Mononuclear cell (primary cell): Measurements from ENCODE around the gene ABHD17B. TPM values are rescaled to one million over a fixed set of nuclear protein-coding genes. Genes with fewer than 3 reads are reported as not detected.

Experiments used
- H3K27me3 ChIP-seq: 2 replicates; pipeline ENCODE4 v1.6.0; 2011; ENCODE audit warnings: low read length, control low read depth; ENCODE audit not compliant: insufficient read depth
- H3K4me1 ChIP-seq: 2 replicates; pipeline ENCODE4 v1.5.1; 2011; ENCODE audit warnings: mild to moderate bottlenecking, low read length, control low read depth; ENCODE audit not compliant: insufficient read depth
- H3K4me3 ChIP-seq: 2 replicates; pipeline ENCODE4 v1.5.1; 2011; ENCODE audit warnings: mild to moderate bottlenecking, low read length, moderate library complexity
- H3K9me3 ChIP-seq: 2 replicates; pipeline ENCODE4 v1.5.1; 2011; ENCODE audit warnings: low read depth, mild to moderate bottlenecking, control low read depth, low read length
- total RNA-seq: library from RNA; depleted of rRNA; stranded (reverse); fragments of >200 nt; gene quantifications from one replicate; pipeline ENCODE4 v1.2.3, GENCODE V29; 2012

The ABHD17B gene
- total RNA-seq, 1 donor = 33.6 TPM

DNA sequence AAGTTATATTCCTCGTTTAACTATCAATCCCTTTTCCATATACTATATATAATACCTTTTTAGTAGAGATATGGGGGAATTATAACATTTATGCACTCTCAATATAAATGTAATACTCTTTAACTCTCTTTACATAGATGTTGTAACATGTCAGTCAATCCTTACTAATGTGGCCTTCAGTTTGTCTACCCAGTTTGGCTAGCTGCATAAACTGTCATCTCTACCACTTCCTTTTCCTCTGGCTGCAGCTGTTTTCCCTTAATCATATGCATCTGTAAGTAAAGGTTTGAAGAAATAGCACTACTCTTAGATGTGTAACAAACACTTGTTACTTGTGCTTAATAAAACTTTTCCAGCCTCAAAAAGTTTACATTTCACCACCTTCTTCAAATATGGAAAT is 13.4 kb downstream of the ABHD17B start:
- Histone ChIP-seq H3K4me1 (peaks cover 71% of the 10 kb centered on the region), H3K9me3 (no peaks in the 10 kb centered on the region), H3K4me3 (no peak overlapping the region), H3K27me3 (no peaks in the 10 kb centered on the region)

DNA sequence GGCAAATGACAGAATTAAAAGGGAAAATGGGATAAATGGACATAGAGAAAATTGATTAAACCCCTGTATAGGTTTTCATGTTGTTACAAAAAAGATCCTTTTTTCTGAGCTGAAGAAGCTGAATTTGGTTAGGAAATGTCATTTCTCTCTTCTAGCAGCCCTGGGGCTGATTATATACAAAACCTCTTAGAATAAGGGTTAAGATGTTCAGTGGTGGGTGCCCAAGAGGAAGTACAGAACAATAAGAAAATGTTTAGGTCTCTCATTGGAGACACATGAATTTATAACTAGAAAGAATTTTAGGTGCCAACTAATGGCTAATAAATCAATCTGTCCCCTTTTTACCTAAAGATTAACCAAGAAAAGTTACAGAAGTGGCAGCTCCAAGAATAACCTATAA is 14.2 kb downstream of the ABHD17B start:
- Histone ChIP-seq H3K4me1 (peaks cover 68% of the 10 kb centered on the region), H3K9me3 (no peaks in the 10 kb centered on the region), H3K27me3 (no peaks in the 10 kb centered on the region), H3K4me3 (no peak overlapping the region)

DNA sequence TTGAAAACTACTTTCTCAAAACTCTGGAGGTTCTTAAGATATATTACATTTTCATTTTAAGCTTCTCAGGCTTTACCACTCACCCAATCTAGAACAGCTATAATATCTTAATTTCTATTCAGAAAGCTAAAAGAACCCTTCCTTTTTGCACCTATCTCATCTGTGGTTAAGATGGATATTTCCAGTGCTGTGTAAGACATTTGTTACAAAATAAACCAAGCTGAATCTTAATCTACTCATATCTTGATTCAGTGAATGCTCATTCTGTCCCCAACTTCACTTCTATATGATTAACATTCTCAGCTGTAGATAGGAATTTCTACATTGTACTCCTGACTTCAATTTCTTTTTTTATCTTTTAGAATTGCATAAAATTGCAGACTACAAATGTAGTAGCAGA is 15.0 kb downstream of the ABHD17B start:
- Histone ChIP-seq H3K4me1 (peaks cover 66% of the 10 kb centered on the region), H3K27me3 (no peaks in the 10 kb centered on the region), H3K9me3 (no peaks in the 10 kb centered on the region), H3K4me3 (no peak overlapping the region)

DNA sequence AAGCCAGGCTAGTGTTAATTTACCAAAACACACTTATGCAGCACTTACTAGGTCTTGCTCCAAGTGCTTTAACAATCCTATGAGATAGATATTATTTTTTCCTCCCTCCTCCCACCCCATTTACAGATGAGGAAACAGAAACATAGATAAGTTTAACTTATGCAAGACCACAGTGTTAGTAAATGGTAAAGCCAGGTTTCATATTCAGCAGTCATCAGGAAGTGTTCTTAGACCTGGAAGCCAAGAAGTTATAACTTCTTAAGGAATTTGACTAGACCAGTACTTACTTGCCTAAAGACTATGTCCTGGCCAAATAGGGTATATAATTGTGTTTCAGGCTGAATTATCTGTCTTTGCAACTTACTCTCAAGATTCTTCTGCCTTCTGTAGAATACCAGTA is 15.9 kb downstream of the ABHD17B start:
- H3K4me1 ChIP-seq = peaks cover 58% of the 10 kb centered on the region
- H3K9me3 ChIP-seq = no peaks in the 10 kb centered on the region
- no peaks in the 10 kb centered on the region for H3K27me3 ChIP-seq
- no peak overlapping the region for H3K4me3 ChIP-seq

DNA sequence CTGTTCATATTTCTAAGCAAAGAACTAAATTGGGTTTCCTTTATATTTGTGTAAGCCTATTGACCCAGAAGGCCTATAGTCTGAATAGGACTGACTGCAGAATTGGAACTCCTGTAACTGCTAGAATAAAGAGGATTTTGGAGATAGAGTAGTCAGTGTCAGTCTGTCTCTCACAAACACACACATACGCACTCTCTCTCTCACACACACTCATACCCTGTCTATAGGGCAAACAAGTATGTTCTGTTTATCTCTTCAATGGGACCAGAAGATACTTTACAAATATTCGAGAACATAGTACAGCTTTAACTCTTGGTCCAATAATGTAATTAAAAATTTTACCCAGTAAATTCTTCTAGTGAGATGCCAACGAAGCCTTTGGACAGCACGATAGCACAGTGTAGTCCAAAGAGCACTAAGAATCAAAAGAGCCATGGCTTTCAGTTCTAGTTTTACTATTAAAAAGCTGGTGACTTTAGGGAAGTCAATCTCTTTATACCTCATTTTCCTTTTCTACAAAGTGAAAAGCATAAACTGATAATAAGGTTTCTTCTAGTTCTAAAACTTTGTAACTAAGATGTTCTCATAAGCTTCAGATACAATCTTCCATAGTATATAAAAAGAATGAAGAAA is 19.3 kb downstream of the ABHD17B start:
- H3K27me3 ChIP-seq = no peaks in the 10 kb centered on the region
- H3K4me3 ChIP-seq = no peak overlapping the region
- H3K9me3 ChIP-seq = no peaks in the 10 kb centered on the region

DNA sequence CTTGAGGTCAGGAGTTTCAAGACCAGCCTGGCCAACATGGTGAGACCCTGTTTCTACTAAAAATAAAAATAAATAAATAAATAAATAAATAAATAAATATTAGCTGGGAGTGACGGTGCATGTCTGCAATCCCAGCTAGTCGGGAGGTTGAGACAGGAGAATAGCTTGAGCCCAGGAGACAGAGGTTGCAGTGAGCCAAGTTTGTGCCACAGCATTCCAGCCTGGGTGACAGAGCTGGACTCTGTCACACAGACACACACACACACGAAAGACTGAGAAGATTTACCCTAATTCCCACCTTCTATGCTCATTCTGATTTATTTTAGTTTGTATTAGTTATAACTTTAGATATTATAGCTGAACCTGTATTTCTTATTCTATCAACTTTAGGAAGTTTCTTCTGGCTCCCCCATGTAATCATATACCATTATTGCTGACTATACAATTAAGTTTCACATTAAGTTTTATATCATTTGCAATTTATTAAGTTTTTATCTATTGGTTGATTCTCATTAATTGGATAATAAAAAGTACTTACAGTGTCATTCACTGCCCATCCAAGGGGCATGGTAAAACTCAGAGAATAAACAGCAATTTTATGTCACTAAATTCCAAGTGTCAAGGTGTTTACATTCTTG is 20.8 kb downstream of the ABHD17B start:
- no peak overlapping the region for H3K4me3 ChIP-seq
- no peaks in the 10 kb centered on the region for H3K9me3 ChIP-seq
- no peaks in the 10 kb centered on the region for H3K27me3 ChIP-seq
- H3K4me1 ChIP-seq = peaks cover 30% of the 10 kb centered on the region

More for the DNA sequence above, 19.3 kb downstream of the ABHD17B start:
- peaks cover 34% of the 10 kb centered on the region for H3K4me1 ChIP-seq

DNA sequence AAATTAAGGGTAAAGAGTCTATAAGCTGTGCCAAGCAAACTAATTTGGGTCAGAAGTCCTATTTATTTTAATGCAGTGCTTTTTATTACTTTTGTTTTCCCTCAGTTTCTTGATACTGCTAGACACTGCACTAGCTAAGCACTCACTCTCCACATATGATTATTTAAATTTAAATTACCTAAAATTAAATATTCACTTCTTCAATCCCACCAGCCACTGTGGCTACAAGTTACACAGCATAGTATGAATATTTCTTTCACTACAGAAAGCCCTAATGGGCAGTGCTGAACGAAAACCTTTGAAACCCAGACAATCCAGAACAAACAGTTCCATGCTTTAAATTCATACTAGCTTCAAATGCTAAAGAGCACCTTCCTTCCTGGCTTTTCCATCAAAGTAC is 23.6 kb downstream of the ABHD17B start:
- Histone ChIP-seq H3K9me3 (peaks cover 10% of the 10 kb centered on the region), H3K27me3 (no peaks in the 10 kb centered on the region), H3K4me1 (peaks cover 20% of the 10 kb centered on the region), H3K4me3 (no peak overlapping the region)

DNA sequence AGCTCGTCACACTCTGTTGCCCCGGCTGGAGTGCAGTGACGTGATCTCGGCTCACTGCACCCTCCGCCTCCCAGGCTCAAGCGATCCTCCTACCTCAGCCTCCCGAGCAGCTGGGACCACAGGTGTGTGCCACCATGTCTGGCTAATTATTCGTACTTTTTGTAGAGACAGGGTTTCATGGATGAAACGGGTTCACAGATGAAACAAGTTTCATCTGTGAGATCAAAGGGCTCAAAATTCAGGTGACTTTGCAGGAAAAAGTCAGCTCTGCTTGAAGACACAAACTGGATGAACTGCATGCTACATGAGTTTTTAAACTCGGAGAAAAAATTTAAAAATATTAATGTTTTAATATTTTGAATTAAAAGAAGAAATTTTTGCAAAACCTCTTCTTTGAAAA is 24.5 kb downstream of the ABHD17B start:
- peaks cover 15% of the 10 kb centered on the region for H3K9me3 ChIP-seq
- H3K27me3 ChIP-seq = no peaks in the 10 kb centered on the region
- H3K4me1 ChIP-seq = peaks cover 20% of the 10 kb centered on the region
- H3K4me3 ChIP-seq = no peak overlapping the region

DNA sequence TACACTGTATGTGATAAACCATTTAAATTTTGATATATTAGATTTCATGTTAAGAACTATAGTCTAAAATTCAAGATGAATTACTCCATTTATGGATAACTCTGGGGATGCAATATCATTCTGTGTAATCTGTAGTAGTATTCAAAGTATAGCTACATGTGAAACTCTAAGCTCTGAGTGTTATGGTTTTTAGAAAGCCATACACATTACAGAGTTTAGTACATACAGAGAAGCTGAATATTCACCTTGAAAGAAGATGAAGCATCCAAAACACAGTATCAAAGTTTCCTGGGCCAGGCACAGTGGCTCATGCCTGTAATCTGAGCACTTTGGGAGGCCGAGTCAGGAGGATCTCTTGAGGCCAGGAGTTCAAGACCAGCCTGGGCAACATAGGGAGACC is 25.0 kb downstream of the ABHD17B start:
- Histone ChIP-seq H3K4me3 (no peak overlapping the region), H3K4me1 (peaks cover 17% of the 10 kb centered on the region), H3K27me3 (no peaks in the 10 kb centered on the region), H3K9me3 (peaks cover 19% of the 10 kb centered on the region)

DNA sequence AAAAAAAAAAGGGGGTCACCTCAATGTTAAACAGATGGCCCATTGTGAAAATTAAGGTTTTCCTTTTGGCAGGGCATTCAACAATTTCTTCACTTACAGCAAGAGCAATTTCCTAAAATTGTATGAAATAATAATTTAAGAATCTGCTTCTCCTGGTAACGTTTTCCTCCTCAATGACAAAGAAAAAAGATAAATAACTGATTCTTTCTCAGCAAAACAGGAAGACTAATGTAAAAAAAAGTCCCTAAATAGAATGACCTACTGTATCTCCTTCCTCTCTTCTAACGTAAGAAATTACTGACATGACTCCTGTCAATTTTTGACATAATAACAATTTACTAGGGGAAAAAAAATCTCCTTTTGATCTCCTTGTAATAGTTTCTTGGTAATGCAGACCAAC is 25.5 kb downstream of the ABHD17B start:
- no peak overlapping the region for H3K4me3 ChIP-seq
- peaks cover 17% of the 10 kb centered on the region for H3K4me1 ChIP-seq
- no peaks in the 10 kb centered on the region for H3K27me3 ChIP-seq
- H3K9me3 ChIP-seq = peaks cover 25% of the 10 kb centered on the region

DNA sequence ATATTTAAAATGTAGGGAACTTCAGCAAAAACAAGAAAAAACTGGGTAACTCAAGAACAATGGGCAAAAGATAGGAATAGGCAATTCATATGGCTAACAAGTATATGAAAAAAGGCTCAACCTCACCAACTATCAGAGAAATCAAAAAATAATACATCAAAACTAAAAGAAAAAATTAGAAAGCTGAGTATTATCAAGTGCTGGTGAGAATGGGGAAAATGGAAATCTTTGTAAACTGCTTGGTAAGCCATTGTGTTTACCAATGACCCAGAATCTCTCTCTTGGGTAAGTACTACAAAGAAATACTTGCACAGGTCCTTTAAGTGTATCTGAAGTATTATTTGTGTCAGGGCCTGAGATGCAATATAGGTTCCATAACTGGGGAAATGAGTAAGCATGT is 27.0 kb downstream of the ABHD17B start:
- peaks cover 39% of the 10 kb centered on the region for H3K9me3 ChIP-seq
- H3K4me1 ChIP-seq = peaks cover 16% of the 10 kb centered on the region
- no peaks in the 10 kb centered on the region for H3K27me3 ChIP-seq
- no peak overlapping the region for H3K4me3 ChIP-seq

DNA sequence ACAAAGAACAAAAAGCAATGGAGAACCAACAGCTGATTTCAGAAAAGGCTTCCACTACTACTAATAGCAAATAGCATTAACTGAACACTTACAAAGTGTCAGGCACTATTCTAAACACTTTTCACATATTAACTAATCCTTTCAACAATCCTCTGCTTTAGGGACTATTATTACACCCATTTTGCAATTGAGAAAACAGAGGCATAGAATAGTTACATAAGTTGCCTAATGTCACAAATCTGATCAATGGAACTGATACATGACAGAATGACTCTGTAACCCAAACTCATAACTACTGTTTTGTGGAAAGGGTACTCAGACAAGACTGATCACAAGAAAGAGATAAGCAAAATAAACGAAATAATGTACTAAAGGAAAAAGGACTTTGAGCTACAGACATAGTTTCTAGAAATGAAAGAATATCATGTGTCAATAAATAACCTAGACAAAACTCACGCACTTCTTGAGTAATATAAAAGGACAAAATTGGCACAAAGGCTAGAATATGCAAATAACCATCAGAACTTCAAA is 31.3 kb downstream of the ABHD17B start:
- H3K9me3 ChIP-seq = peaks cover 51% of the 10 kb centered on the region

DNA sequence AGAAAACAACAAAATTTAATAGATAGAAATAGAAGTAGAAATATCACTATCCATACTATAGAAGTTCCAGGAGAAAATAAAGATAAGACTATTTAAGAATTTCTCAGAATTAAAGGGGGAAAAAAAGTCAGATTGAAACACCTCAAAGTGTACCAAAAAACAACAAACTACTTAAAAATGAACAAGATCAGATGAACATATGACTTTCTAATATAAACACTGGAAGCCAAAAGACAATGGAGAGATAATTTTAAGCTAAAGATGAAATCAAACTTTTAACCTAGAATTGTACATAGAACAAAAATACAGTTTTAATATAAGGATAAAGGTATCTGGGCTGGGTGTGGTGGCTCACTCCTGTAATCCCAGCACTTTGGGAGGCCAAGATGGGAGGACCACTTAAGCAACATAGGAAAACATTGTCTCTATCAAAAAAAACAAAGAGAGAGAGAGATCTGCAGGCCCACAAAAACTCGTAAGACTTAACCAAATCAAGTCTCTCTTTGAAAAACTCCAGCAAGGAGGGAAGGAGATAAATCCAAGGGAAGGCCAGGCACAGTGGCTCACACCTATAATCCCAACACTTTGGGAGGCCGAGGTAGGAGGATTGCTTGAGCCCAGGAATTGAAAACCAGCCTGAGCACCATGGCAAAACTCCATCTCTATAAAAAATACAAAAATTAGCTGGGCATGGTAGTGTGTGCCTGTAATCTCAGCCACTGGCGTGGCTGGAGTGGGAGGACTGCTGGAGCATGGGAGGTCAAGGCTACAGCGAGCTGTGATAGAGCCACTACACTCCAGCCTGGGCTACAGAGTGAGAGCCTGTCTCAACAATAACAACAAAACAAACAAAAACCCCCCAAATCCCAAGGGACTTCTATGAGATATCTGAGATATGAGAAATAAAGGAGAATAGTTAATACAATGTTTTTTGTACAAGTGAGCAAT is 32.4 kb downstream of the ABHD17B start:
- Histone ChIP-seq H3K27me3 (no peaks in the 10 kb centered on the region), H3K4me1 (no peaks in the 10 kb centered on the region), H3K9me3 (peaks cover 42% of the 10 kb centered on the region)

More for the DNA sequence above, 31.3 kb downstream of the ABHD17B start:
- no peak overlapping the region for H3K4me3 ChIP-seq
- no peaks in the 10 kb centered on the region for H3K4me1 ChIP-seq
- H3K27me3 ChIP-seq = no peaks in the 10 kb centered on the region

DNA sequence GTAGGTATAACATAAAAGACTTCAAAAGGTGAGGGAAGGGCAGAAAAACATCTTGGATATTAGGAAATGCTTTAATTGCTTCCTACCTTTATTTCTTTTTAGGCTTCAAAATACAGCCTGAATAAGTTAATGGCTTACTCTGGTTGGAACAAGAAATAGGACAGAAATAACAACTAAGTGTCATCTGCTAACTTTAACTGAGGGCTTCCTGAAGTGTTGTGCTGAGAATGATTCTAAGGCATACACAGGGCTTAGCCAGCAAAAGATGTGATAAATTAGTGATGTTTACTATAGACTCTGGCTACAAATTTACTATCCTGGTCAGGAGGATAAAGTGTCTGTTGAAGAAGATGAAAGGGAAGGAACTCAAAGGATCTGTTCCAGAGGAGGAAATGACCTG is 34.2 kb downstream of the ABHD17B start:
- H3K27me3 ChIP-seq = no peaks in the 10 kb centered on the region
- no peaks in the 10 kb centered on the region for H3K4me1 ChIP-seq
- H3K4me3 ChIP-seq = no peak overlapping the region
- peaks cover 38% of the 10 kb centered on the region for H3K9me3 ChIP-seq

More for the DNA sequence above, 32.4 kb downstream of the ABHD17B start:
- no peak overlapping the region for H3K4me3 ChIP-seq

DNA sequence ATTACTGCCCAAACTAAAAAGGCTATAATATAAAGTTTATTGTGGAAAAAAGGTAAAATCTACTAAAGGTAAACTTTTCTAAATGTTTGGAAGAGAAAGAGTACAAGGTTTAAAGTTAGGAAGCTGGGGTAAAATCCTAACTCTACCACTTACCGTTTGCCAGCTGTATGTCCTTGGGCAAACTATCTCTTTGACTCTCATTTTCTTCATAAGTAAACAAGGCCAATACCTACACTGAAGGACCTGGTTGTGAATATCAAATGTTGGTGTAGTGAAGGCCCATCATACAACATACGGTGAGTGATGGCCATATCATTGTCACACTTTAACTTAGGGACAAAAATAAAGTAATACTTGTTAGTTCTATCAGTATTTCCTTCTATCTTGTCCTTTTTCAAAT is 34.9 kb downstream of the ABHD17B start:
- H3K9me3 ChIP-seq = peaks cover 32% of the 10 kb centered on the region
- H3K4me3 ChIP-seq = no peak overlapping the region
- no peaks in the 10 kb centered on the region for H3K27me3 ChIP-seq
- H3K4me1 ChIP-seq = no peaks in the 10 kb centered on the region
